HepG2 (cell line): ENCODE measurements around the gene TBC1D24. TPM values are rescaled to one million over a fixed set of nuclear protein-coding genes. Genes with fewer than 3 reads are reported as not detected.

Experiments used
- BATF2 ChIP-seq: sonication (generic); formaldehyde crosslinking; IDR thresholded peaks from 2 replicates; pipeline ENCODE4 v1.8.0; 2022; ENCODE audit warnings: mild to moderate bottlenecking, missing genetic modification reagents, moderate library complexity
- BORCS8-MEF2B ChIP-seq: sonication (generic); formaldehyde crosslinking; IDR thresholded peaks from 2 replicates; pipeline ENCODE4 v1.8.0; 2022; ENCODE audit warnings: mild to moderate bottlenecking, missing genetic modification reagents
- KDM2A ChIP-seq: sonication (generic); formaldehyde crosslinking; IDR thresholded peaks from 2 replicates; pipeline ENCODE4 v1.4.0; 2020; ENCODE audit warnings: low read depth, missing genetic modification reagents, borderline replicate concordance
- MYPOP ChIP-seq: sonication (generic); formaldehyde crosslinking; IDR thresholded peaks from 2 replicates; pipeline ENCODE4 v1.8.1; 2023; ENCODE audit warnings: mild to moderate bottlenecking, moderate library complexity, missing genetic modification reagents
- PLRG1 ChIP-seq: fragments of 450-650 bp; conservative IDR thresholded peaks from 2 replicates; pipeline ENCODE4 v1.6.1; 2016
- POLR2G ChIP-seq: fragments of 200-400 bp; formaldehyde crosslinking; IDR thresholded peaks from 2 replicates; pipeline ENCODE4 v1.6.1; 2018; ENCODE audit warnings: mild to moderate bottlenecking, low read depth, low read length, moderate library complexity
- TFAP4 ChIP-seq: sonication (generic); IDR thresholded peaks from 2 replicates; pipeline ENCODE4 v1.6.1; 2016; ENCODE audit warnings: low read depth, borderline replicate concordance
- THAP7 ChIP-seq: sonication (generic); formaldehyde crosslinking; IDR thresholded peaks from 2 replicates; pipeline ENCODE4 v1.8.1; 2023; ENCODE audit warnings: mild to moderate bottlenecking, missing genetic modification reagents
- ZFX ChIP-seq: sonication (generic); formaldehyde crosslinking; IDR thresholded peaks from 2 replicates; pipeline ENCODE4 v1.4.0; 2020; ENCODE audit warnings: mild to moderate bottlenecking, low read depth, missing genetic modification reagents, moderate library complexity
- ZHX2 ChIP-seq, 2 experiments: sonication (generic) in 1 of 2; formaldehyde crosslinking in 1 of 2; IDR thresholded peaks; 2 replicates each; pipeline versions ENCODE4 v1.6.1 to v1.9.0; 2014 to 2022; ENCODE audit warnings: antibody characterized with exemption in 1 of 2, borderline replicate concordance in 1 of 2, inconsistent platforms in 1 of 2, low read depth in 1 of 2, missing genetic modification reagents in 1 of 2
- ZNF281 ChIP-seq: sonication (generic); formaldehyde crosslinking; IDR thresholded peaks from 2 replicates; pipeline ENCODE4 v1.4.0; 2020; ENCODE audit warnings: missing genetic modification reagents, borderline replicate concordance
- ZNF430 ChIP-seq: sonication (generic); formaldehyde crosslinking; IDR thresholded peaks from 2 replicates; pipeline ENCODE4 v1.9.0; 2021; ENCODE audit warnings: mild to moderate bottlenecking, missing genetic modification reagents
- ZNF572 ChIP-seq: sonication (generic); formaldehyde crosslinking; IDR thresholded peaks from 2 replicates; pipeline ENCODE4 v1.5.1; 2020; ENCODE audit warnings: mild to moderate bottlenecking, missing genetic modification reagents
- ZNF607 ChIP-seq: sonication (generic); formaldehyde crosslinking; IDR thresholded peaks from 2 replicates; pipeline ENCODE4 v1.5.1; 2020; ENCODE audit warnings: missing genetic modification reagents, mild to moderate bottlenecking, borderline replicate concordance
- ZNF768 ChIP-seq: sonication (generic); formaldehyde crosslinking; IDR thresholded peaks from 2 replicates; pipeline ENCODE4 v1.4.0; 2020; ENCODE audit warnings: missing genetic modification reagents
- ZSCAN9 ChIP-seq: IDR thresholded peaks from 2 replicates; pipeline ENCODE4 v1.6.1; 2016; ENCODE audit warnings: borderline replicate concordance
- polyA plus RNA-seq, 8 experiments: library from polyadenylated mRNA; depleted of rRNA in 3 of 8; stranded (reverse) in 7 of 8; unstranded in 1 of 8; fragments of >200 nt; fragmentation: Illumina TruSeq in 4 of 8; extraction: Trizol in 4 of 8; gene quantifications; 2 replicates each; pipeline versions ENCODE4 v1.2.1 to v1.2.3, GENCODE V29; 2011 to 2016; ENCODE audit warnings: low read depth in 4 of 8, missing spikeins in 1 of 8, mixed read lengths in 1 of 8; ENCODE audit not compliant: insufficient read depth in 1 of 8
- total RNA-seq, 5 experiments: library from RNA; depleted of rRNA; stranded (reverse); fragments of >200 nt; fragmentation: Illumina TruSeq; extraction: Trizol; gene quantifications; 2 replicates each; pipeline ENCODE4 v1.2.3, GENCODE V29; 2016; ENCODE audit warnings: low read depth in 1 of 5

Gene TBC1D24
- total and polyA plus RNA-seq, 2 of the 13 experiments (the other 11 are each of a cell fraction or from before 2014, with no cell fraction given): 7.7 to 13.7 TPM

GRCh38 chr16:2520097-2520783 is 45.3 kb downstream of the TBC1D24 start, which contains the start of gene AMDHD2 (continued):
- no peak for TF ChIP-seq BORCS8-MEF2B (CRISPR knock-in tag)
- no peak for TF ChIP-seq ZNF768
- no peak for TF ChIP-seq ZNF430 (CRISPR knock-in tag)
- TF ChIP-seq POLR2G: peak; percentile 83
- 0 out of 2 replicates have a peak, but pooled peaks have one; percentile 32 for TF ChIP-seq ZHX2 (IDR thresholded peaks at IDR 0.05; ENCODE audit: low read depth)
- TF ChIP-seq ZHX2 (CRISPR knock-in tag; IDR thresholded peaks at IDR 0.05; ENCODE audit: borderline replicate concordance): no peak
- TF ChIP-seq ZSCAN9: no peak
- no peak for TF ChIP-seq MYPOP (CRISPR knock-in tag)
- TF ChIP-seq BATF2: no peak
- TF ChIP-seq ZNF281 (CRISPR knock-in tag): peak; percentile 57; the same call in 1 of the 2 replicates
- TF ChIP-seq THAP7 (CRISPR knock-in tag): no peak
- peak; percentile 99 for TF ChIP-seq KDM2A (CRISPR knock-in tag)
- TF ChIP-seq TFAP4: peak; percentile 95
- no peak for TF ChIP-seq PLRG1
- 0 out of 2 replicates have a peak, but pooled peaks have one; percentile 49 for TF ChIP-seq ZFX (CRISPR knock-in tag)
- 0 out of 2 replicates have a peak, but pooled peaks have one; percentile 24 for TF ChIP-seq ZNF607 (CRISPR knock-in tag)
- no peak for TF ChIP-seq ZNF572 (CRISPR knock-in tag)
